Measurements from ENCODE around the gene CITED2.

The CITED2 gene

DNA sequence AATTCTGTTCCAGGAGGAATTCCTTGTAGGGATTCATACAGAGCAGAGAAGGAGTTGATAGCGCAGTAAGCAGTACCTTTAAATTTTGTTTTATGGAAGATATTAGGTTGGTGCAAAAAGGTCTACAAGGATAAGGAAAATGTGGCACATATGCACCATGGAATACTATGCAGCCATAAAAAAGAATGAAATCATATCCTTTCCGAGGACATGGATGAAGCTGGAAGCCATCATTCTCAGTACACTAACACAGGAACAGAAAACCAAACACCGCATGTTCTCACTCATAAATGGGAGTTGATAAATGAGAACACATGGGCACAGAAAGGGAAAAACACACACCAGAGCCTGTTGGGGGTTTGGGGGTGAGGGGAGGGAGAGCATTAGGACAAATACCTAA, 45.2 kb downstream of the CITED2 start:
- no peak for DNase-seq

DNA sequence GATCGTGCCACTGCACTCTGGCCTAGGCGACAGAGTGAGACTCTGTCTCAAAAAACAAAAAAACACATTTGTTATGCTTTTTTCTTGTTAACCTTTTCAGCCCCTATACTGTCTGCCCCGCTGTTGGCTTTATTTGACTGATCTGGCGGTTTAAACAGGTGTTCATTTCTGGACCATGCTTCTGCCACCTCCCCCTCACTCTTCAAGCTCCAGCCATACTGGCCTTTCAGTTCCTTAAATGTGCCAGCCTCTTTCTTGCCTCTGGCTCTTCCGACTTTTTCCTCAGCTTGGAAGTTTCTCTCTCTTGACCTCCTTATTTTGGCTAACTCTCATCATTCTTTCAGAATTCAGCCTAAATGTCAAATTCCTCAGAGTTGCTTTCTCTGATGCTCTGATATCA, 47.4 kb downstream of the CITED2 start:
- no peak for DNase-seq

GRCh38 chr6:139325686-139326085, 48.8 kb downstream of the CITED2 start:
- peak; percentile 19 to 68 for DNase-seq

DNA sequence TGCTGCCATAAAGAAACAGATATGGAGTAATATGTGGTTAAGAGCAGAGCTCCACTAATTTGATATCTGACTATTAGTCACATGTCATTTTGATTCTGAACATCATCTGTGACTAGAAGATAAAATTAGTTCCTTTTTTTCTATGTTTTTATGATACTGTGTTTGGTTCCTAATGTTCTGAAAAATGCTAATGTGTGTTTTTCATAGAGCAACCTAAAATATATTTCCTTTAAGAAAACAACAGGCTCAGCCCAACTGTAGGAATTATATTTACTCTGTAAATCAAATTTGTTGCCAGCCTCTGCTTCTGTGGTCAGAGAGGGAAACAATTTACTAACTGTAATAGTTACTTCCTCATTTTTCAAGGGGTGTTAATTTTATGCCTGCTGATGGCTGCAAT, 49.3 kb downstream of the CITED2 start:
- DNase-seq: no peak

DNA sequence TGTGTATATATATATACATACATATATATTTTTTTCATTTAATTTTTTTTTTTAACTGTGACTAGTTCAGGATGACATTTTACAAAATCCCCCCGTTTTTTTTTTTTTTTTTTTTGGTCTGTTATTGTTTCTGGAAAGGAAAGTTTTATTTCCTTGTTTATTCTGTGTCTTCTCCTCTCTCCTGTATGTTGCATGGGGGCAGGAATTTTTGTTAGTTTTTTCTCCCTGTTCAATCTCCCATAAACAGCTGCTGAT, 50.2 kb downstream of the CITED2 start:
- DNase-seq: no peak

DNA sequence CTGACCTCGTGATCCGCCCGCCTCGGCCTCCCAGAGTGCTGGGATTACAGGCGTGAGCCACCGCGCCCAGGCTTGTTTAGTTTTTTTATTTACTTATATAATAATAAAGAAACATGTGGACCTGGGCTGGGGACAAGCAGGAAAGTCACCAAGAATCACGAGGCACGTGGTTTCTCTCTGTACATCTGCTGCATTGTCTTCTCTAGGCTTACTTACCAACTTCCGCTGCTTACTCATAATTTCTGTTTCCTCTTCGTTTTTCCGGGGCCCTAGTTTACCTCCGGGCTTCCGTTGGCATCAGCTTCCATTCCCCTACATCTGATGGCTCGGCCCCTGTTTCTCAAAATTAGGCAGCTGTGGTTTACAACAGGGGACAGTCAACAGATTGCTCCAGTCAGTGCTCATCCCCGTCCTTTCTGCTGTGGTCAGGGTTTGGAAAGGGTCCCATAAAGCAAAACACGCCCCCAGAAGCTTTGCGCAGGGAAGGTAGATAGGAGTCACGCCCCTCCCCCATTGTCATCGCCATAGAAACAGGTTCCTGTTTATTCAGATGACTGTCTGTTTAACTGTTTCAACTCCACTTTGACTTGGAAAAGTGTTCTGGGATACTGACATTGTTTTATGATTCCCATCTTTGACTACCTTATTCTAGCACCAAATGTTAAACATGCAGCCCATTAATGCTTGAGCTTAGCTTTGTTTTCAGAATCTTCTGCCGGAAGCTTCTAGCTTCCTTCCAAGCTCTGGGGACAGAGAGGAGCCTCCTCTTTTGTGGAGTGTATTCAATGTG, 50.7 kb downstream of the CITED2 start:
- DNase-seq: no peak

Measured in NCI-H2081 (cell line).